HepG2 (cell line): ENCODE results near the gene ALG14. TPM values are rescaled to one million over a fixed set of nuclear protein-coding genes. Genes with fewer than 3 reads are reported as not detected.

Experiments used
- ATAC-seq: fragments of 200-7000 bp; cut with Tn5 transposase; 3 replicates; pipeline ENCODE4 v1.9.1; 2020; ENCODE audit warnings: mild to moderate bottlenecking, moderate library complexity
- BruUV-seq: library from RNA; stranded (reverse); fragments of 400-500 nt; replicated peaks from 2 replicates; lab custom pipeline; 2021; lab: Mats Ljungman, UMichigan
- CTCF ChIA-PET: fragments of 300-600 bp; formaldehyde crosslinking; extraction: SDS; loops from one replicate; lab custom pipeline; 2021; ENCODE audit warnings: low total read pairs, inconsistent platforms, low intra/inter-chr PET ratio; lab: Yijun Ruan, JAX
- POLR2A ChIA-PET: fragments of 350-600 bp; sonication (Branson Sonifier 250); formaldehyde crosslinking; loops from one replicate; lab custom pipeline; 2020; ENCODE audit warnings: antibody characterized with exemption, inconsistent platforms; lab: Yijun Ruan, JAX
- DNase-seq: peaks from one replicate; pipeline ENCODE4 v3.0.0-alpha.2; 2015; ENCODE audit warnings: low spot score
- FAIRE-seq: peaks from 3 replicates; lab custom pipeline; 2011; peaks lifted over from hg19 to GRCh38; lab: Jason Lieb, UNC
- H2AFZ ChIP-seq: one replicate; pipeline ENCODE4 v1.6.1; 2011; ENCODE audit warnings: low read length, inconsistent platforms
- H3K27ac ChIP-seq: fragments of 300-600 bp; 3 replicates; pipeline ENCODE4 v1.8.0; 2011; ENCODE audit warnings: mixed run types, mild to moderate bottlenecking, mixed read lengths, low read length, inconsistent platforms; ENCODE audit not compliant: insufficient read depth; ENCODE audit errors: extremely low read length
- H3K27me3 ChIP-seq, 2 experiments: fragments of 200-600 bp in 1 of 2; 2 replicates in 1 of 2; 3 replicates in 1 of 2; pipeline versions ENCODE4 v1.6.0 to v1.8.0; 2011; ENCODE audit warnings: low read length in 2 of 2, mild to moderate bottlenecking in 2 of 2, moderate library complexity in 2 of 2, inconsistent platforms in 1 of 2; ENCODE audit not compliant: insufficient read depth in 2 of 2, control insufficient read depth in 1 of 2
- H3K36me3 ChIP-seq, 2 experiments: fragments of 200-600 bp in 1 of 2; replicated peaks in 1 of 2; 2 replicates in 1 of 2; 3 replicates in 1 of 2; pipeline versions ENCODE4 v1.5.1 to v1.8.0; 2011; ENCODE audit warnings: low read length in 2 of 2, inconsistent platforms in 1 of 2; ENCODE audit not compliant: insufficient read depth in 2 of 2, control insufficient read depth in 1 of 2
- H3K4me1 ChIP-seq: 2 replicates; pipeline ENCODE4 v1.5.1; 2012; ENCODE audit warnings: low read length, inconsistent platforms; ENCODE audit not compliant: insufficient read depth
- H3K4me2 ChIP-seq: 2 replicates; pipeline ENCODE4 v1.6.0; 2011; ENCODE audit warnings: low read depth, low read length, inconsistent platforms
- H3K4me3 ChIP-seq, 3 experiments: fragments of 200-600 bp in 1 of 3; sonication (generic), shearing (Covaris generic) in 1 of 3; replicated peaks in 1 of 3; 2 replicates each; pipeline ENCODE4 v1.5.1; 2011 to 2016; ENCODE audit warnings: low read length in 3 of 3, inconsistent platforms in 2 of 3, low read depth in 2 of 3, mild to moderate bottlenecking in 2 of 3, control low read depth in 1 of 3, mixed read lengths in 1 of 3; ENCODE audit not compliant: insufficient read depth in 1 of 3
- H3K79me2 ChIP-seq: one replicate; pipeline ENCODE4 v1.6.1; 2011; ENCODE audit warnings: low read length, inconsistent platforms; ENCODE audit not compliant: insufficient read depth
- H3K9ac ChIP-seq: 2 replicates; pipeline ENCODE4 v1.6.0; 2011; ENCODE audit warnings: mild to moderate bottlenecking, low read depth, low read length, inconsistent platforms; ENCODE audit not compliant: insufficient read depth
- H3K9me3 ChIP-seq: 2 replicates; pipeline ENCODE4 v1.5.1; 2012; ENCODE audit warnings: mild to moderate bottlenecking, low read length
- H4K20me1 ChIP-seq: 2 replicates; pipeline ENCODE4 v1.6.0; 2011; ENCODE audit warnings: inconsistent platforms, mild to moderate bottlenecking, low read length, moderate library complexity; ENCODE audit not compliant: insufficient read depth
- CCAR2 ChIP-seq: fragments of 200-400 bp; formaldehyde crosslinking; optimal IDR thresholded peaks from 2 replicates; pipeline ENCODE3; 2018; ENCODE audit warnings: low read depth, mild to moderate bottlenecking, low read length, moderate library complexity
- ETV5 ChIP-seq: IDR thresholded peaks from 2 replicates; pipeline ENCODE4 v1.6.1; 2018; ENCODE audit warnings: missing biosample characterization, missing genetic modification reagents, inconsistent platforms, borderline replicate concordance
- GTF2F1 ChIP-seq: fragments of 150-350 bp; IDR thresholded peaks from 2 replicates; pipeline ENCODE4 v1.6.1; 2014; ENCODE audit warnings: low read length
- HMG20B ChIP-seq: conservative IDR thresholded peaks from 2 replicates; pipeline ENCODE4 v1.6.1; 2016; ENCODE audit warnings: missing genetic modification reagents, missing compliant biosample characterization
- IRF2 ChIP-seq: IDR thresholded peaks from 2 replicates; pipeline ENCODE4 v1.6.1; 2018; ENCODE audit warnings: missing genetic modification reagents, missing compliant biosample characterization
- NBN ChIP-seq: fragments of 450-650 bp; conservative IDR thresholded peaks from 2 replicates; pipeline ENCODE4 v1.6.1; 2017
- NFE2 ChIP-seq: sonication (generic); formaldehyde crosslinking; IDR thresholded peaks from 2 replicates; pipeline ENCODE4 v1.4.0; 2020; ENCODE audit warnings: missing genetic modification reagents
- ZNF124 ChIP-seq: sonication (generic); formaldehyde crosslinking; IDR thresholded peaks from 2 replicates; pipeline ENCODE4 v1.4.0; 2020; ENCODE audit warnings: missing genetic modification reagents
- ZNF607 ChIP-seq: sonication (generic); formaldehyde crosslinking; IDR thresholded peaks from 2 replicates; pipeline ENCODE4 v1.5.1; 2020; ENCODE audit warnings: missing genetic modification reagents, mild to moderate bottlenecking, borderline replicate concordance
- ZZZ3 ChIP-seq: sonication (generic); formaldehyde crosslinking; IDR thresholded peaks from 2 replicates; pipeline ENCODE4 v1.4.0; 2020; ENCODE audit warnings: missing genetic modification reagents, mild to moderate bottlenecking, borderline replicate concordance
- WGBS: methylation state at CpG from one replicate; pipeline ENCODE4 v1.1.6; 2017; ENCODE audit warnings: low lambda C conversion rate; 5-methylcytosine and 5-hydroxymethylcytosine counted together
- in situ Hi-C: cut with HindIII; loops from 2 replicates; pipeline ENCODE4 v1.10.0; 2017; ENCODE audit warnings: low pct_unique_long_range_greater_than_20kb; ENCODE audit not compliant: extremely low pct_ligation_motif_present
- intact Hi-C: fragments of 100-400 bp; cut with micrococcal nuclease; formaldehyde crosslinking; loops from one replicate; pipeline ENCODE4 v1.10.0; 2022; ENCODE audit not compliant: unreplicated experiment
- polyA plus RNA-seq, 8 experiments: library from polyadenylated mRNA; depleted of rRNA in 3 of 8; stranded (reverse) in 7 of 8; unstranded in 1 of 8; fragments of >200 nt; fragmentation: Illumina TruSeq in 4 of 8; extraction: Trizol in 4 of 8; gene quantifications; 2 replicates each; pipeline versions ENCODE4 v1.2.1 to v1.2.3, GENCODE V29; 2011 to 2016; ENCODE audit warnings: low read depth in 4 of 8, missing spikeins in 1 of 8, mixed read lengths in 1 of 8; ENCODE audit not compliant: insufficient read depth in 1 of 8
- total RNA-seq, 5 experiments: library from RNA; depleted of rRNA; stranded (reverse); fragments of >200 nt; fragmentation: Illumina TruSeq; extraction: Trizol; gene quantifications; 2 replicates each; pipeline ENCODE4 v1.2.3, GENCODE V29; 2016; ENCODE audit warnings: low read depth in 1 of 5
- TF ChIP-seq, protein P1 (sequence below): sonication (generic); formaldehyde crosslinking; IDR thresholded peaks from one replicate; pipeline ENCODE4 v1.5.1; 2020; ENCODE audit warnings: mild to moderate bottlenecking, missing genetic modification reagents; ENCODE audit errors: not compliant biosample characterization

ALG14 gene
- total and polyA plus RNA-seq, 2 of the 13 experiments (the other 11 are each of a cell fraction or from before 2014, with no cell fraction given), result 4.5 to 12.7 TPM

- H3K4me3 ChIP-seq, result peak overlapping the region; percentile 72 to 92 (median 89); a peak in 3 of 6 replicates
- peak overlapping the region; percentile 90; the same call in 1 of the 2 replicates for H3K9ac ChIP-seq
- peaks cover 29% of the 10 kb centered on the region for H3K79me2 ChIP-seq
- no peak overlapping the region for H2AFZ ChIP-seq
- peaks cover 73% of the 10 kb centered on the region for H3K4me1 ChIP-seq
- ATAC-seq, result no peak
- TSS peak; percentile 61 for BruUV-seq
- H3K27ac ChIP-seq, result peak overlapping the region; percentile 96
- no peak for DNase-seq
- no peaks in the 10 kb centered on the region; a peak in 1 of 5 replicates for H3K27me3 ChIP-seq
- H4K20me1 ChIP-seq, result no peaks in the 10 kb centered on the region
- peak overlapping the region; percentile 83 for H3K4me2 ChIP-seq
- H3K9me3 ChIP-seq, result no peaks in the 10 kb centered on the region
- in situ Hi-C loops, result no loop called here
- ChIA-PET POLR2A (interaction anchor here (1.0 to 5.3 kb wide), 4 partner anchors 14 to 115 kb away, joined by 3 to 26 read pairs (median 3); partner anchors contain the start of genes ALG14 and RWDD3), CTCF (no interaction called here)
- 85% methylated on average over 6 of the region's 6 CpGs for WGBS
- FAIRE-seq, result no peak
- no peaks in the 10 kb centered on the region for H3K36me3 ChIP-seq
- TF ChIP-seq HMG20B (CRISPR knock-in tag), result no peak
- TF ChIP-seq NBN, result no peak
- TF ChIP-seq IRF2 (CRISPR knock-in tag), result no peak
- no peak for TF ChIP-seq GTF2F1
- TF ChIP-seq, protein P1, sequence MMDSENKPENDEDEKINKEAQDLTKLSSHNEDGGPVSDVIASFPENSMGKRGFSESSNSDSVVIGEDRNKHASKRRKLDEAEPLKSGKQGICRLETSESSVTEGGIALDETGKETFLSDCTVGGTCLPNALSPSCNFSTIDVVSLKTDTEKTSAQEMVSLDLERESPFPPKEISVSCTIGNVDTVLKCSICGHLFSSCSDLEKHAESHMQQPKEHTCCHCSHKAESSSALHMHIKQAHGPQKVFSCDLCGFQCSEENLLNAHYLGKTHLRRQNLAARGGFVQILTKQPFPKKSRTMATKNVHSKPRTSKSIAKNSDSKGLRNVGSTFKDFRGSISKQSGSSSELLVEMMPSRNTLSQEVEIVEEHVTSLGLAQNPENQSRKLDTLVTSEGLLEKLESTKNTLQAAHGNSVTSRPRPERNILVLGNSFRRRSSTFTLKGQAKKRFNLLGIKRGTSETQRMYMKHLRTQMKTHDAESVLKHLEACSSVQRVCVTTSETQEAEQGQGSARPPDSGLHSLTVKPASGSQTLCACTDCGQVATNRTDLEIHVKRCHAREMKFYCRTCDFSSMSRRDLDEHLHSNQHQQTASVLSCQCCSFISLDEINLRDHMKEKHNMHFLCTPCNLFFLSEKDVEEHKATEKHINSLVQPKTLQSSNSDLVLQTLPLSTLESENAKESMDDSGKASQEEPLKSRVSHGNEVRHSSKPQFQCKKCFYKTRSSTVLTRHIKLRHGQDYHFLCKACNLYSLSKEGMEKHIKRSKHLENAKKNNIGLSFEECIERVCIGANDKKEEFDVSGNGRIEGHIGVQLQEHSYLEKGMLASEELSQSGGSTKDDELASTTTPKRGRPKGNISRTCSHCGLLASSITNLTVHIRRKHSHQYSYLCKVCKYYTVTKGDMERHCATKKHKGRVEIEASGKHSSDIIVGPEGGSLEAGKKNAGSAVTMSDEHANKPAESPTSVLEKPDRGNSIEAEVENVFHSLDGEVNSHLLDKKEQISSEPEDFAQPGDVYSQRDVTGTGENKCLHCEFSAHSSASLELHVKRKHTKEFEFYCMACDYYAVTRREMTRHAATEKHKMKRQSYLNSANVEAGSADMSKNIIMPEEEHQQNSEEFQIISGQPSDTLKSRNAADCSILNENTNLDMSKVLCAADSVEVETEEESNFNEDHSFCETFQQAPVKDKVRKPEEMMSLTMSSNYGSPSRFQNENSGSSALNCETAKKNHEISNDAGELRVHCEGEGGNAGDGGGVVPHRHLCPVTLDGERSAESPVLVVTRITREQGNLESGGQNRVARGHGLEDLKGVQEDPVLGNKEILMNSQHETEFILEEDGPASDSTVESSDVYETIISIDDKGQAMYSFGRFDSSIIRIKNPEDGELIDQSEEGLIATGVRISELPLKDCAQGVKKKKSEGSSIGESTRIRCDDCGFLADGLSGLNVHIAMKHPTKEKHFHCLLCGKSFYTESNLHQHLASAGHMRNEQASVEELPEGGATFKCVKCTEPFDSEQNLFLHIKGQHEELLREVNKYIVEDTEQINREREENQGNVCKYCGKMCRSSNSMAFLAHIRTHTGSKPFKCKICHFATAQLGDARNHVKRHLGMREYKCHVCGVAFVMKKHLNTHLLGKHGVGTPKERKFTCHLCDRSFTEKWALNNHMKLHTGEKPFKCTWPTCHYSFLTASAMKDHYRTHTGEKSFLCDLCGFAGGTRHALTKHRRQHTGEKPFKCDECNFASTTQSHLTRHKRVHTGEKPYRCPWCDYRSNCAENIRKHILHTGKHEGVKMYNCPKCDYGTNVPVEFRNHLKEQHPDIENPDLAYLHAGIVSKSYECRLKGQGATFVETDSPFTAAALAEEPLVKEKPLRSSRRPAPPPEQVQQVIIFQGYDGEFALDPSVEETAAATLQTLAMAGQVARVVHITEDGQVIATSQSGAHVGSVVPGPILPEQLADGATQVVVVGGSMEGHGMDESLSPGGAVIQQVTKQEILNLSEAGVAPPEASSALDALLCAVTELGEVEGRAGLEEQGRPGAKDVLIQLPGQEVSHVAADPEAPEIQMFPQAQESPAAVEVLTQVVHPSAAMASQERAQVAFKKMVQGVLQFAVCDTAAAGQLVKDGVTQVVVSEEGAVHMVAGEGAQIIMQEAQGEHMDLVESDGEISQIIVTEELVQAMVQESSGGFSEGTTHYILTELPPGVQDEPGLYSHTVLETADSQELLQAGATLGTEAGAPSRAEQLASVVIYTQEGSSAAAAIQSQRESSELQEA (CRISPR knock-in tag), result no peak
- TF ChIP-seq NFE2, result no peak
- TF ChIP-seq ZNF607 (CRISPR knock-in tag), result no peak
- no peak for TF ChIP-seq ZZZ3 (CRISPR knock-in tag)
- TF ChIP-seq CCAR2, result no peak
- TF ChIP-seq ZNF124, result no peak
- no peak for TF ChIP-seq ETV5 (CRISPR knock-in tag)
- intact Hi-C loops, result loop anchor here (2.0 kb wide), 1 partner anchor 22 kb away; no protein-coding TSS in a partner anchor
Measured at GRCh38 chr1:95118710-95119109, 46.0 kb upstream of the ALG14 start.
